Activated CD4-positive, alpha-beta T cell treated with anti-CD3 and anti-CD28 coated beads, Interleukin-2, amount 50 U/mL, for 24 hours (primary cell): ENCODE measurements around the gene FAT1.
"Not testable (repeated sequence)": the region's sequence is repeated elsewhere in the genome, so short reads cannot be mapped to it uniquely, and the experiment has no call there.

Source experiments
- DNase-seq, 2 donors: peaks; one replicate each; pipeline ENCODE4 v3.0.0-alpha.2; 2020; ENCODE audit warnings: low read depth in 1 of 2, low spot score in 1 of 2

FAT1 gene

DNA sequence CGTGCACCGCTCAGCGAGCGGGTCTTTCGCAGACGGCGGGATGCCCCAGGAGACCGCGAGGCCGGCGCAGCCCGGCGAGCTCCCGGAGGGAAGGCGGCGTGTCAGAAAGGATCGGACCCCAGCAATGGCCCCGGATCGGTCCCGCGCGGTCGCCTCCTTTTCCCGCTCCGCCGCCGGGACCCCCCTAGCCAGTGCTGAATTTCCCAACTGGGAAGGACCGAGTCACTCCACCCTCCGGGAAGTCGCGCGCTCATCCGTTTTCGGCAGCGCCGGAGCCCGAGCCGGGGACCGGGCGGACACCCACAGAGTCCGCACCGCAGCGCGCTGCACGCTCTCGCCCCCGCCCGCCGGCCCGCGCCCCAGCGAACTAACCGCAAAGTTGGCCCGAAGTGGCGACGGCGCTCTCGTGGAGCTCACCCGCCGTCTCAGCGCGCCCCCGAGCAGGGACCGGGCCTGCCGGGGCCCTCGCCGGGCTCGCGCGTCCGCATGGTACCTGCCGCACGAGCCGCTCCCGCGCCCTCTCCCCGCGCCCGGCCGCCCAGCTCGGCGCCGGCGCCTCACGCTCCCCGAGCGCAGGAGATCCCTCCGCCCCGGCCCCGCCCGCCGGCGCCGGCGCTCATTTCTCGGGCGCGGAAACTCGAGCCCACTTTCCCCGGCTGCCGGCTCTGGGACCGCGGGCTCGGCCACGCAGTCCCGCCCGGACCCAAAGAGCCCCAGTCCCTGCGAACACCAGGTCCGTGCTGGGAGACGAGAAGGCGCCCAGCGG, at the start of gene FAT1:
TSS of gene FAT1 (minus strand) at position 565 of the 766 bp plus-strand sequence. CDS start 14,029 bp downstream, outside the sequence.
- no peak for DNase-seq

DNA sequence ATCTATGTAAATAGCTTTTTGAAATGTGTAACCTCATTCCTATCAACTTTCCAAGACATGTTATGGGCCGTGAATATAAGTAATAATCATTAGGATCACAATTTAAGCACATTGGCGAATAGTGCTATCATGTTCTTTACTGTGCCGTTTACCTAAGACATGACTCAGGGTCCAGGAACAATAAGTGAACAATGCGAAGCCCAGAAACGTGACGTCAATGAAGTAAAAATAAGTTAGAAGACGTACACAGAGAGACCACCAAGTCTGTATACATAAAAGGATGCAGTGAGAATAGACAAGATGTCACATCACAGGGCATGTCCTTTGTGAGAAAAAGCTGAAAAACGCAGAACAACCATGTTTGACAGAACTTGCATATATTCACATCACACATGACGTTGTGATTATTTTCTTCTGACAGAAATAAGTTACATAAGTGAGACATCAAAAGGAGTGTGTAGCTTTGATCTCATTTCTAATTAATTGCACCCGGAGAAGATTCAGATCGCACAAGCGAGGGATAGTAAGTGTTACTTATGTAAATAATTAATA, 49.4 kb upstream of the FAT1 start:
- no peak for DNase-seq

- no peak for DNase-seq
Measured at GRCh38 chr4:186771624-186772023, 48.0 kb upstream of the FAT1 start.

- DNase-seq: no peak
Measured at GRCh38 chr4:186770481-186771175, 47.0 kb upstream of the FAT1 start.

DNA sequence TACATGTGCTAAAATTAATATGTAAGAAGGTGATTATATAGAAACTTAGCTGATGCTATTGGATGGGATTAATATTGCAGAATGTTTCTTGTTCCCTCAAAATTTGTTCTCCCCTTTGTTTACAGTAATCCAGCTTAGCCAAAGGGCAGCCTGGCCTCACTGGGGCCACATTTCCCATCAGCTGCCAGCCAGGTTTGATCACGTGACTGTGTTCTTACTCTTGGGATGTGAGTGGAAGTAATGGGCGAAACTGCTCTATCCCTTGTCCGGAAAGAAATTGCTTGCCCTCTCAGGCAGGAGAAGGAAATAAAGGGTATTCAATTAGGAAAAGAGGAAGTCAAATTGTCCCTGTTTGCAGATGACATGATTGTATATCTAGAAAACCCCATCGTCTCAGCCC, 44.1 kb upstream of the FAT1 start:
- DNase-seq: no peak

DNA sequence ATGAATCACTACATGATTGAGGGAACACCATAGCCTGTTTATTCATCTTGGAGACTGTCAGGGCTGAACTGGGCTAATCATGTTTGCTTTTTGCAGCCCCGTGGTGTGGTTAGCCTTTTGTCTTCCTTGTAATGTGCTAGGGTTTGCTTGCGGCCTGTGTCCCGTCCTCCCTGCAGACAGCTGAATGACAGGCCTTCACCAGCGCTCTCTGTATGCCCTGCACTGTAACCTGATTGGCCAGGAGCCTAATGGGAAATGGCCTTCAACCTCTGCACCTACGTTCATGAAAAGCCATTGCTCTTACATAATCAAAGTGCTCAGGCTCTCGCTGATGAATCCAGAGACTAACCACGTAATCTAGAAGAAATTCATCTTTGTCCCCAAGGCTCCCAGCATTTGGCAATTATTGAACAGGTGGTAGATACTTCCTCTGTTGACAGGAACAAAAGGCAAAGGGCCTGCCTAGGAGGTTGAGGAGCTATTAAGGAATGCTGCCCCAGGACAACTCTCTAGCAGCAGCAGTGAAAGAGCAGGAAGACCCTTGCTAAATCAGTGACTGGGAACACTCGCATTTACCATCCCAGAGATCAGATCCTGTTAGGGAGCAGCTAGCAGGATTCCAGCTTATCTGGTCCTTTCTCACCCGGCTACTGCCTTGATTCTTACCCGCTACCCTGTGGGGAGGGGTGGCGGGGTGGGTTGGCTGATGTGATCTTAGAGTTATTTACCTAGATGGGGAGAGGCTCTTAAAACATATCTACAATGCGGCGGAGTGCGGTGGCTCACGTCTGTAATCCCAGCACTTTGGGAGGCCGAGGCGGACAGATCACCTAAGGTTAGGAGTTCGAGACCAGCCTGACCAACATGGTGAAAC, 42.3 kb upstream of the FAT1 start:
- DNase-seq: no peak

- DNase-seq: no peak
Measured at GRCh38 chr4:186765138-186765537, 41.5 kb upstream of the FAT1 start.

DNA sequence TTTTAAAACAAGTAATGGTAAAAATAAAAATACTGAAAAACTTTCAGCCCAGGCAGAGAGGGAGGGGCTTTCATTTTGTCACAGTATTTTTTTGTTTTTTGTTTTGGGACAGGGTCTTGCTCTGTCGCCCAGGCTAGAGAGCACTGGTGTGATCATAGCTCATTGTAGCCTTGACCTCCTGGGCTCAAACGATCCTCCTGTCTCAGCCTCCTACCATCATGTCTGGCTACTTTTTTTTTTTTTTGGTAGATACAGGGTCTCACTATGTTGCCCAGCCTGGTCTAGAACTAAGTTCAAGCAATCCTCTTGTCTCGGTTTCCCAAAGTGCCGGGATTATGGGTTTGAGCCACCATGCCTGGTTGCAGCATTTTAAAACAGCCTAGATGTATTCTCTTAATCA, 40.8 kb upstream of the FAT1 start:
- no peak for DNase-seq

GRCh38 chr4:186762865-186763264, 39.2 kb upstream of the FAT1 start:
- no peak for DNase-seq

GRCh38 chr4:186762361-186762760, 38.7 kb upstream of the FAT1 start:
- no peak for DNase-seq

DNA sequence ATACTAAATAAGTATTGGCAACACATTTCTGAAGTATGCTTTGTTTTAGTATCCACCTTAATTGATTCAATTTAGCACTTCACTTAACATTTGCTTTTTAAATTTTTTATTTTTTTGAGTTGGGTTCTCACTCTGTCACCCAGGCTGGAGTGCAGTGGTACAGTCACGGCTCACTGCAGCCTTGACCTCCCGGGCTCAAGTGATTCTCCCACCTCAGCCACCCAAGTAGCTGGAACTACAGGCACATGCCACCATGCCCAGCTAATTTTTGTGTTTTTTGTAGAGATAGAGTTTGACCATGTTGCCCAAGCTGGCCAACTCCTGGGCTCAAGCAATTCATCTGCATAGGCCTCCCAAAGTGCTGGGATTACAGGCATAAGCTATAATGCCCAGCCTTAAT, 38.3 kb upstream of the FAT1 start:
- DNase-seq: not testable (repeated sequence)

DNA sequence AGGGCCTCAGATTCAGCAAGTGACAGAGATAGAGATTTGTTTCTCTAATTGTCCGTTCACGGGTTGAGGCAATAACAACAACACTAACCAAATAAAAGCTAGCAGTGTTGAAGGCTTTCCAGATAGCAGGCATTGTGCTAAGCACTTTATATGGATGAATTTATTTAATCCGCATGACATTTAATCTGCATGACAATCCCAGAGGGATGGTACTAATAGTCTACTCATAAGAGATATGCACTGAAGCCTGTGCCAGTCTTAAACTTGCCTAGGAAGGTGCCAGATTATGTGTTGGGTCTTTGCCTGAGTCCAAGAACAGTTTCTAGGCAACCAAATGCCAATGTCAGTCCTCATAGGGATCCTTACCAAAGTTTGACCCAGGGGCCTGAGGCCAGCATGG, 37.7 kb upstream of the FAT1 start:
- DNase-seq: no peak

DNA sequence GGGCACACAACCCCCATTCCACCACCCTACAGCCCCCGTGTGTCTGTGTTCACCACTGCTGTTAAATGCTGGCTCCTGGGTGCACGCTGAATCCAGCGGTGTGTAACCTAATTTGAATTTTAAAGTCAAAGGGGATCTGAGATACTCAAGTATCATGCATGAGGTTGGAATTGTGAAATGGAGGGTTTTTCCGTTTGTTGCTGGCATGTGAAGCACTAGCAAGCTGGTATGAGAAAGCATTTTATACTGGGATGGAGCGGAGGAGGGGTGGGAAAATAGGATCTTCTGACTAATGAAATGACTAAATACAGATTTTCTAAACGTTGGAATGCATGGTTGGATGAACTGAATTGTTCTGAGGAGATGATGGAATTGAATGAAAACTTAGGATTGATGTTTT, 36.9 kb upstream of the FAT1 start:
- DNase-seq: no peak

DNA sequence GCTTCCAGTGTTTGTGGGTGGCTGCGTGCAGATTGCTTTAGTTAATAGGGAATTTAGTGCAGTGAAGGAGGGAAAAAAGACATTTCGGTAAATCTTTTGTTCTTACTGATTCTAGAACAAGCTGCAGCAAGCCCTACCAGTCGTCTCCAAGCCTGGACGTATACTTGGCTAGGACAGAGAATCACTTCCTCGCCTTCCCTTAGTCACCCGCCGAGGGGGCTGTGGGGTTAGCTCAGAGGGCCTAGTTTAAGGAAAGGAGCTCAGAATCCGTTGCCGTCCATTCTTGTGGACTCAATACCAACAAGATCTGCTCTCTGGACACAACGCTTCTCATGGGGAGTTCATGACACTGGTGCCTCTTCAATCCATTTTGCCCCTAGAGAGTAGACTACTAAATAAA, 36.3 kb upstream of the FAT1 start:
- DNase-seq: no peak

DNA sequence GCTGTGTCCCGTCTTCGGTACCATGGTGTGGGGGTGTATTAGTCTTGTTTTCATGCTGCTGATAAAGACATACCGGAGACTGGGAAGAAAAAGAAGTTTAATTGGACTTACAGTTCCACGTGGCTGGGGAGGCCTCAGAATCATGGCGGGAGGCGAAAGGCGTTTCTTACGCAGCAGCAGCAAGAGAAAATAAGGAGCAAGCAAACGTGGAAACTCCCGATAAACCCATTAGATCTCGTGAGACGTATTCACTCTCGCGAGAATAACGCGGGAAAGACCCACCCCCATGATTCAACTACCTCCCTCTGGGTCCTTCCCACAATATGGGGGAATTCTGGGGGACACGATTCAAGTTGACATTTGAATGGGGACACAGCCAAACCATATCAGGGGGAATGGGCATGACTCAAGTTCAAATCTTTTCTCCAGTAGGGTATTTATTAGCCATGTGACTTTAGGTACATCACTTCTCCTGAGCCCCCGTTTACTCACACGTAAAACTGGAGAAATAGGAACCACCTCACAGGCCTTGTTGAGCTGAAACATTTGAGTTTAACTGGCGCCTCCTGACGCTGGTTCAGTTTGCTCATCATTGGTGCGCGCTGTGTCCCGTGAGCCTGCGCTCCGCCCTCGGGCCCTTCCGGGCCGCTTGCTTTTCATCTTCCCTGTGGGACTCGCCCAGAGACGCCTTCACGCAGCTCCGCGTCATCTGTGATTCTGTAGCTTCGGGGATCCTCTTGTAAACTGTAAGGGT, 35.5 kb upstream of the FAT1 start:
- DNase-seq: no peak

- no peak for DNase-seq
Measured at GRCh38 chr4:186757696-186758355, 34.2 kb upstream of the FAT1 start.

DNA sequence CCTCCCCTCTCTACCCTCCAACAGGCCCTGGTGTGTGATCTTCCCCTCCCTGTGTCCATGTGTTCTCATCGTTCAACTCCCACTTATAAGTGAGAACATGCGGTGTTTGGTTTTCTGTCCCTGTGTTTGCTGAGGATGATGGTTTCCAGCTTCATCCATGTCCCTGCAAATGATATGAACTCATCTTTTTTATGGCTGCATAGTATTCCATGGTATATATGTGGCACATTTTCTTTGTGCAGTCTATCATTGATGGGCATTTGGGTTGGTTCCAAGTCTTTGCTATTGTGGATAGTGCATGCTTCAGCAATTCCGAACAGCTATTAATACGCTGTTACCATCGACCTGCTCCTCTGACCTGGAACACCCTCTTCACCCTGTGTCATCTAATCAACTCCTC, 32.9 kb upstream of the FAT1 start:
- not testable (repeated sequence) for DNase-seq

DNA sequence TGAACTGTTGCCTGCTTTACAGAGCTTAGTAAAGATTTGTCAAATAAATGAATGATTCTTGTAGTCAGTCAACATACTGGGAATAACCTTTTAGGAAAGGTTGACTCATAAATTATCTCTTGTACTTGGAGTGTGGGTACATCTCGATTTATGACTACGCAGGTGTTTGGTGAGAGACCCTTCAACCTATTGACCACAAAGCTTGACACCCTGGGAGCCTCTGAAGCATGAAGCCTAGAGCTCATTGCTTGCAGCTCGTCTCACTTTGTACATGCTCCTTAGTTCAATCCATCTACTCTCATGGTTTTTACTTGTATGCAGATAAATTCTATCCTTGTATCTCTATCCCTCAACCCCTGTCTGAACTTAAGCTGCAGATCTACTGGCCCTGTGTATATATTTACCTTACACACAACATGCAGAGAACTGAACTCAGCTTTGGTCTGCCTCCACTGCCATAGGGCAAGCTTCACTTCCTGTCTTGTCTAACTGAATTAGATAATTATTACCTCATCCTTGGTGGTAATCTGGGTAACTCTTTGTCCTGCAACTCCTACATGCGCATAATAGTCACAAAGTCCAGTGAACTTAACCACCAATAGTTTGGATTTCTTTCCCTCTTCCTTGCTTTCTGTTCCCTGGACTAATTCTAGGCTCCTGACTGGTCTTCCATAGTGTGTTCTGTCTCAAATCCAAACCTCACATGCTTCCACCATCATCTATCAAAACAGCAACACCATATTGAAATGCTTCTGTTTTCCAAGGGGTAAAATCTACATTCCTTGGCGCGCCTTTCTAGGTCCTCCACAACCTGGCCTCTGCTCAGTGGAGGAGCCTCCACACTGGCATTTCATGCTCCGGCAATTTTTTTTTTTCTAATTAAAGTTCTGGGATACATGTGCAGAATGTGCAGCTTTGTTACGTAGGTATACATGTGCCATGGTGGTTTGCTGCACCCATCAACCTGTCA, 32.2 kb upstream of the FAT1 start:
- no peak for DNase-seq

DNA sequence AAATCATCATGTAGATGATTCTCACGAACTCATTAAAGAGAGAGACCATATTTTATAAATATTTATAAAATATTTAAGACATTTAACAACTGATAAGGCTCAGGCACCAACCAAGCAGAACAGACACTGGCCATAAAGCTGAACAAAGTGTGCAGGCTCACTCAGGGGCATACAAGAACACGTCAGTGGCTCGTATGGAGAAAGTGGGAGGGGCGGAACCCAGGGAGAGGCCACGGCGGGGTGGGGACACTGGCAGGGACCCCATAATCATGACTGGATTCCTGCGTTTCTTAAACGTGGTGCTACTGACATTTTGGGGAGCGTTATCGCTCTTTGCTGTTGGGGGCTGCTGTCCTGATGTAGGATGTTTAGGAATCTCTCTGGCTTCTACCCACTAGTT, 31.3 kb upstream of the FAT1 start:
- DNase-seq: no peak
